Panc1 (cell line): Measurements from ENCODE around the gene DRAXIN. TPM values are rescaled to one million over a fixed set of nuclear protein-coding genes. Genes with fewer than 3 reads are reported as not detected.

Experiments
- ATAC-seq: fragments of 200-7000 bp; cut with Tn5 transposase; 2 replicates; pipeline ENCODE4 v1.9.1; 2020; ENCODE audit warnings: mild to moderate bottlenecking, moderate library complexity
- BruUV-seq: library from RNA; stranded (reverse); fragments of 400-500 nt; replicated peaks from 2 replicates; lab custom pipeline; 2021; lab: Mats Ljungman, UMichigan
- CTCF ChIA-PET: fragments of 300-600 bp; sonication (Branson Sonifier 250); formaldehyde crosslinking; loops from one replicate; lab custom pipeline; 2022; ENCODE audit warnings: antibody characterized with exemption; lab: Charles Lee
- POLR2A ChIA-PET: fragments of 300-600 bp; sonication (Branson Sonifier 250); formaldehyde crosslinking; loops from one replicate; lab custom pipeline; 2022; ENCODE audit warnings: antibody characterized with exemption; lab: Charles Lee
- DNase-seq: peaks from one replicate; pipeline ENCODE4 v3.0.0-alpha.2; 2010; ENCODE audit warnings: low read depth, low spot score
- H3K27ac ChIP-seq: 2 replicates; pipeline ENCODE4 v1.5.1; 2011; ENCODE audit warnings: mild to moderate bottlenecking, low read length, inconsistent platforms
- H3K27me3 ChIP-seq: fragments of 200-500 bp; sonication (Bioruptor generic); 2 replicates; pipeline ENCODE4 v1.6.0; 2014; ENCODE audit warnings: low read length, inconsistent platforms; ENCODE audit not compliant: control insufficient read depth, insufficient read depth
- H3K36me3 ChIP-seq: fragments of 200-500 bp; sonication (Bioruptor generic); 2 replicates; pipeline ENCODE4 v1.5.1; 2014; ENCODE audit warnings: inconsistent platforms, mild to moderate bottlenecking, low read length, moderate library complexity; ENCODE audit not compliant: control insufficient read depth, insufficient read depth
- H3K4me1 ChIP-seq: 2 replicates; pipeline ENCODE4 v1.5.1; 2011; ENCODE audit warnings: inconsistent platforms, mild to moderate bottlenecking, low read length, moderate library complexity; ENCODE audit not compliant: control insufficient read depth, insufficient read depth
- H3K4me3 ChIP-seq, 2 experiments: 2 replicates each; pipeline ENCODE4 v1.5.1; 2011 to 2012; ENCODE audit warnings: low read depth in 2 of 2, low read length in 2 of 2, mild to moderate bottlenecking in 2 of 2, inconsistent platforms in 1 of 2, moderate library complexity in 1 of 2
- H3K9me3 ChIP-seq: fragments of 200-500 bp; sonication (Bioruptor generic); 2 replicates; pipeline ENCODE4 v1.5.1; 2014; ENCODE audit warnings: low read depth, mild to moderate bottlenecking, inconsistent platforms, low read length, moderate library complexity; ENCODE audit not compliant: control insufficient read depth, insufficient read depth
- CTCF ChIP-seq: fragments of 450-650 bp; IDR thresholded peaks from 2 replicates; pipeline ENCODE4 v1.5.1; 2017; ENCODE audit warnings: mild to moderate bottlenecking
- POLR2AphosphoS5 ChIP-seq: IDR thresholded peaks from 2 replicates; pipeline ENCODE4 v1.6.1; 2012; ENCODE audit warnings: mild to moderate bottlenecking, low read depth, low read length, moderate library complexity
- REST ChIP-seq, 2 experiments: IDR thresholded peaks; 2 replicates each; pipeline ENCODE4 v1.6.1; 2011 to 2012; ENCODE audit warnings: low read depth in 2 of 2, control low read depth in 1 of 2, low read length in 1 of 2, mild to moderate bottlenecking in 1 of 2, moderate library complexity in 1 of 2; ENCODE audit not compliant: insufficient read depth in 1 of 2
- SIN3A ChIP-seq: IDR thresholded peaks from 2 replicates; pipeline ENCODE4 v1.6.1; 2012; ENCODE audit warnings: low read depth, mild to moderate bottlenecking, low read length, moderate library complexity, borderline replicate concordance; ENCODE audit not compliant: insufficient read depth
- TCF7L2 ChIP-seq: IDR thresholded peaks from 2 replicates; pipeline ENCODE4 v1.6.1; 2011; ENCODE audit warnings: mild to moderate bottlenecking, low read depth, low read length, inconsistent platforms
- in situ Hi-C: cut with HindIII; loops from 2 replicates; pipeline ENCODE4 v1.10.0; 2016; ENCODE audit warnings: low sequenced_read_pairs, low pct_unique_long_range_greater_than_20kb
- intact Hi-C: fragments of 100-400 bp; cut with micrococcal nuclease; formaldehyde crosslinking; loops from one replicate; pipeline ENCODE4 v1.10.0; 2022; ENCODE audit not compliant: unreplicated experiment
- total RNA-seq: library from RNA; stranded (reverse); gene quantifications from one replicate; pipeline ENCODE4 v1.2.1, GENCODE V29; 2021; ENCODE audit not compliant: unreplicated experiment

The DRAXIN gene
- total RNA-seq, 1 experiment from 2014 or later: 0.13 TPM

DNA sequence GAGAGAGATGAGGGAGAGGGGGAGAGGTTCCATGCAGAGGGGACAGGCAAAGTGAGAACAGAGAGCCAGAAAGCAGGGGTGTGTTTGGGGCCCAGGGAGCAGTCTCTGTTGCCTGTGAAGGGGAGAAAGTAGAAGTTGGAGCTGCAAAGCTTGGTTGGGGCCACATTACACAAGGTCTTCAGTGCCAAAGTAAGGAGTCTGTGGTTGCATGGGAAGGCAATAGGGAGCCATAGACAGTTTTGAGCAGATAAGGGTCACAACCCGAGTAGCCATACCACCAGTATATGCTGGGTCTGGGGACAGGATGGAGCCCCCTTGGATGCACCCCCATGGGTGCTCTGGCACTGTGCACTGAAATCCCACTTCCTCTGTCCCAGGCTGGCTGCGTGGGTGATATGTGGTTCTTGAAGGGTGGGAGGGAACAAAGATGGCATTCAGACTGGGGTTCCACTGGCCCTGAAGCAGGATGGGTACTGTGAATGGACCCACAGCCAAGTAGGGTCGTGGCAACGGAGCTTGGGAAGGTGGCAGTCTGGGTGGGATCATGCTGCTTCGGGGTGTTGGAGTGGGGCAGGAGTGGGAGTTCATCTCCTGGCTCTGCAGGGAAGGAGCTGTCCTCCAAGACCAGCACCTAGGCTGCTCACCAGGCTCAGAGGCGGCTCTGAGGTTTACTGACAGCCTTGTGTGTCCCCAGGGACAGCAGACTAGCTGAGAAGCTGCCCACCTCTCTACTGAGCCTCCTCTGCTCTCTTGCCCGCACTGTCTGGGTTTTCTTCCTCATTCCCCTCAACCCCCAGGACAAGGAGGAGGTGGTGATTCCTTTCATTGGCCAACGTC is 12.1 kb downstream of the DRAXIN start:
- intact Hi-C loops (no loop called here), in situ Hi-C loops (no loop called here)
- Histone ChIP-seq H3K36me3 (no peaks in the 10 kb centered on the region), H3K27me3 (no peaks in the 10 kb centered on the region), H3K9me3 (no peaks in the 10 kb centered on the region), H3K4me3 (no peak overlapping the region), H3K27ac (no peak overlapping the region), H3K4me1 (peaks cover 10% of the 10 kb centered on the region)
- no peak for TF ChIP-seq SIN3A
- TF ChIP-seq POLR2AphosphoS5: no peak
- no peak for TF ChIP-seq TCF7L2
- TF ChIP-seq REST (IDR thresholded peaks at IDR 0.05; ENCODE audit: insufficient read depth in 1 of 2, low read depth in 2 of 2, low read length in 1 of 2): no peak
- TF ChIP-seq CTCF: no peak
- ChIA-PET POLR2A (no interaction called here), CTCF (no interaction called here)
- BruUV-seq: no TSS peak
- ATAC-seq: no peak
- no peak for DNase-seq

GRCh38 chr1:11704194-11704529 is 12.7 kb downstream of the DRAXIN start:
- peaks cover 13% of the 10 kb centered on the region for H3K4me1 ChIP-seq
- no peak overlapping the region for H3K4me3 ChIP-seq
- no TSS peak for BruUV-seq
- ChIA-PET CTCF (no interaction called here), POLR2A (no interaction called here)
- intact Hi-C loops (no loop called here), in situ Hi-C loops (no loop called here)
- ATAC-seq: no peak
- no peak for DNase-seq
- no peaks in the 10 kb centered on the region for H3K9me3 ChIP-seq
- no peaks in the 10 kb centered on the region for H3K27me3 ChIP-seq
- H3K27ac ChIP-seq: no peak overlapping the region
- no peak for TF ChIP-seq SIN3A
- no peak for TF ChIP-seq REST (IDR thresholded peaks at IDR 0.05; ENCODE audit: insufficient read depth in 1 of 2, low read depth in 2 of 2, low read length in 1 of 2)
- no peak for TF ChIP-seq POLR2AphosphoS5
- TF ChIP-seq CTCF: no peak
- H3K36me3 ChIP-seq: no peaks in the 10 kb centered on the region
